Measurements from ENCODE around the gene CYTH1. TPM values are rescaled to one million over a fixed set of nuclear protein-coding genes. Genes with fewer than 3 reads are reported as not detected.
"Not testable (repeated sequence)": the region's sequence is repeated elsewhere in the genome, so short reads cannot be mapped to it uniquely, and the experiment has no call there.

Gene CYTH1
- total RNA-seq, 2 donors from 2014 or later = 54.6 to 68.9 TPM

DNA sequence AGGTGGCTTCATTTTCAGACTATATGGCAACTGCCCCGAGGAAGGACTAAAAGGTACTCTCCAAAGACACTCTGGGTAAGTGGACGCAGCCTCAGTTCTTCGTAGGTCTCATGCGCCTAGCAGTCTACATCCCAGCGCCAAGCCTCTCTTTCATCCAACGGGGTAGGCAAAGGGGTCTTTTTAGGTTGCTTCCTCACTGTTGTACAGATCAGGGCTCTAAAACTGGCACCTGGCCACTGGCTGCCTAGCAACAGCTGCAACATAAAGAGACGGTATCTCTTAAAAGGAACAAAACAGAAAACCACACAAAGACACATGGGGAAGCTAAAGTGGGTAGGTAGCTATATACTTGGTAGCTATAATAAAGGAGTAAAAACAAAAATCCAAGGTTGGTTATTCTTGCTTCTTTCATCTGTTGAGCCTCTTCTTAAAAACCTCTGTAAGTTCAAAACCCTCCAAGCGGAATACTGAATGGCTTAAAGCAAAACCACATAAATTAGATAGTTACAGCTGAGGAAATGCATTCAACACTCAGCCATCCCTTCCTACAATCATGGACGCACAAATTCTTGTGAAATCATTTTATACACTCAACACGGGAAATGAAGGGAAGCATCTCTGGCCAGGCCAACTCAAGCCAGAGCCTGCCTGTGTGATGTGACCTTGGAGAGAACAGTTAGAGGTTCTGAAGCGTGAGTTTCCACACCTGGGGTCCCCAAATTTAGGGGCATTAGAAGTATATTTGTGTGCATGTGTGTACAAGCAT is 22.7 kb downstream of the CYTH1 start:
- intact Hi-C loops (cut with DNase I) = no loop called here
- TF ChIP-seq, protein P1, sequence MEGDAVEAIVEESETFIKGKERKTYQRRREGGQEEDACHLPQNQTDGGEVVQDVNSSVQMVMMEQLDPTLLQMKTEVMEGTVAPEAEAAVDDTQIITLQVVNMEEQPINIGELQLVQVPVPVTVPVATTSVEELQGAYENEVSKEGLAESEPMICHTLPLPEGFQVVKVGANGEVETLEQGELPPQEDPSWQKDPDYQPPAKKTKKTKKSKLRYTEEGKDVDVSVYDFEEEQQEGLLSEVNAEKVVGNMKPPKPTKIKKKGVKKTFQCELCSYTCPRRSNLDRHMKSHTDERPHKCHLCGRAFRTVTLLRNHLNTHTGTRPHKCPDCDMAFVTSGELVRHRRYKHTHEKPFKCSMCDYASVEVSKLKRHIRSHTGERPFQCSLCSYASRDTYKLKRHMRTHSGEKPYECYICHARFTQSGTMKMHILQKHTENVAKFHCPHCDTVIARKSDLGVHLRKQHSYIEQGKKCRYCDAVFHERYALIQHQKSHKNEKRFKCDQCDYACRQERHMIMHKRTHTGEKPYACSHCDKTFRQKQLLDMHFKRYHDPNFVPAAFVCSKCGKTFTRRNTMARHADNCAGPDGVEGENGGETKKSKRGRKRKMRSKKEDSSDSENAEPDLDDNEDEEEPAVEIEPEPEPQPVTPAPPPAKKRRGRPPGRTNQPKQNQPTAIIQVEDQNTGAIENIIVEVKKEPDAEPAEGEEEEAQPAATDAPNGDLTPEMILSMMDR (IDR thresholded peaks at IDR 0.05) = no peak
- Histone ChIP-seq H3K4me3 (no peak overlapping the region), H3K9me3 (no peaks in the 10 kb centered on the region), H3K27me3 (no peaks in the 10 kb centered on the region), H3K9ac (ENCODE audit: low read depth in 2 of 2, low read length in 2 of 2) (no peak overlapping the region), H3K27ac (peak overlapping the region; percentile 30), H3K4me1 (no peaks in the 10 kb centered on the region), H3K36me3 (no peaks in the 10 kb centered on the region)
- DNase-seq = no peak

DNA sequence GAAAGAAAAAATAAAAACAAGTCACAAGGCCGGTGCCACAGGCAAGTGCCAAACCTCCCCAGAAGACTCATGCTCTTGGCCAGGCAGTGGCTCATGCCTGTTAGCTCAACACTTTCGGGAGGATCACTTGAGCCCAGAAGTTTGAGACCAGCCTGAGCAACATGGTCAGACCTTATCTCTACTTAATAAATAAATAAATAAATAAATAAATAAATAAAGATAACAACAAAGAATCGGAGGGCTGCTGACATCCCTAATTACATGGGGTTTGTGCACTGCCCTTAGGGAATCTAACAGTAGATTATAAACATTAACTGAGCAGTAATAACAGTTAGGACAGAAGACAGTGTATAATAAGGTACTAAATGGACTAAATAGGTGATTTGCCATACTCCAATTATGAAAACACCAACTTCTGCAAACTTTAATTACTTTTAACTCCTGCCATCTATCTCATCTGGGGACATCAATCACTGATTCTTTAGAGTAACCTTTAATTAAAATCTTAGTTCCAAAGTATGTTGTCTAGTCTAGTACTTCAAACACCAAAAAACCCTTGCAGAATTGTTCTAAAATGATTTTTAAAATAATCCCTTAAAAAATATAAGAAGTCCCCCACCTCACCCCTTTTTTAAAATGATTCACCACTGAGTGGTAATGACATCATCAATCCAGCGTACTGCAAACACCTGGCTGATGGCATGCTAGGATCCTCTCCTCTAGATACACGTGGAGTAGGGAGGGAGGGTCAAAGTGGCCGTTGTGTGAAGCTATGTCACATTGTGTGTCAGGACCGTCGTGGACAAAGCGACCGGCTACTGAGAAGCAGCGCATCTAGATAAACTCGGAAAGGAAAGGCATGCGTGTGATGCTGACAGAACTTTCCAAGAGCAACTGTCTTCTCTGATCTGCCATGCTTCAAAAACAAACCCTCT is 28.5 kb downstream of the CYTH1 start:
- H3K27ac ChIP-seq = no peak overlapping the region
- no peaks in the 10 kb centered on the region for H3K9me3 ChIP-seq
- no peaks in the 10 kb centered on the region for H3K27me3 ChIP-seq
- no peaks in the 10 kb centered on the region for H3K36me3 ChIP-seq
- intact Hi-C loops (cut with DNase I) = no loop called here
- H3K9ac ChIP-seq (ENCODE audit: low read depth in 2 of 2, low read length in 2 of 2) = no peak overlapping the region
- no peak overlapping the region for H3K4me3 ChIP-seq
- TF ChIP-seq, protein P1 (IDR thresholded peaks at IDR 0.05) = no peak
- no peaks in the 10 kb centered on the region for H3K4me1 ChIP-seq
- DNase-seq = no peak

DNA sequence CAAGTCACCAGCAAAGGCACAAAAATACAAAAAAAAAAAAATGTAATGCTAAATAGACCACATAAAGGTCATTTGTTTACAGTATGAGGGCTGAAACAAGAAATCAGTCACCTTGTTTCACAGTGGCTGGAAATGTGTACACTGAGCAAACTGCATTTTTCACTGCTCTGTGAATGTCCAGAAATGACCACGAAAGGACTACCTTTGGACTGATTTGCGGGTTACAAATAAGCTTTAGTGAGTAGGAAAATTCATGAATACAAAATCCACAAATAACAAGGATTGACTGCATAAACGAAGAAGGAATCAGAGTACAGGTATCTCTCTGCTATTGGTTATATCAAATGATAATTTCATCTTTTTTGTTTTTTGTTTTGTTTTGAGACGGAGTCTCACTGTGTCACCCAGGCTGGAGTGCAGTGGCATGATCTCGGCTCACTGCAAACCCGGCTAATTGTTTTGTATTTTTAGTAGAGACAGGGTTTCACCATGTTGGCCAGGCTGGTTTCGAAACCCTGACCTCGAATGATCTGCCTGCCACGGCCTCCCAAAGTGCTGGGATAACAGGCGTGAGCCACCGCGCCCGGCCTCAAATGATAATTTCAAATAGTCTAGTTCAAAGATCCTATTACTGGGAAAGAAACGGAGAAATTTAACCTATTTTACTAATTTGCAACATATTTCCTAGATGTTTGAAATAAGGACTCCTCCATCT is 30.5 kb downstream of the CYTH1 start:
- intact Hi-C loops (cut with DNase I) = no loop called here
- DNase-seq = no peak
- Histone ChIP-seq H3K27ac (no peak overlapping the region), H3K9me3 (no peaks in the 10 kb centered on the region), H3K9ac (ENCODE audit: low read depth in 2 of 2, low read length in 2 of 2) (peak overlapping the region in 1 of 2 donors; percentile 1), H3K4me3 (no peak overlapping the region), H3K36me3 (no peaks in the 10 kb centered on the region), H3K4me1 (no peaks in the 10 kb centered on the region), H3K27me3 (no peaks in the 10 kb centered on the region)
- TF ChIP-seq, protein P1 (IDR thresholded peaks at IDR 0.05) = no peak

DNA sequence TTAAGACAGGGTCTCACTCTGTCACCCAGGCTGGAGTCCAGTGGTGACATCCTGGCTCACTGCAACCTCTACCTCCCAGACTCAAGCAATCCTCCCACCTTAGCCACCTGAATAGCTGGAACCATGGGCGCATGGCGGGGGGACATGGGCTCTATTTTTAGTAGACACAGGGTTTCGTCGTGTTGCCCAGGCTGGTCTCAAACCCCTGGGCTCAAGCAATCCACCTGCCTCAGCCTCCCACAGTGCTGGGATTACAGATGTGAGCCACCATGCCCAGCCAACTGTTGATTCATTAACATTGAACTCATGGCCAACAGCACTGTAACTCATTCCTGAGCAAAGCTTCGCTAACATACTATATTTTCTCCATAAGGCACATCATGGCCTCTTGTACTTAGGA is 31.1 kb downstream of the CYTH1 start:
- H3K4me1 ChIP-seq; H3K9ac ChIP-seq (ENCODE audit: low read depth in 2 of 2, low read length in 2 of 2): not testable (repeated sequence)

DNA sequence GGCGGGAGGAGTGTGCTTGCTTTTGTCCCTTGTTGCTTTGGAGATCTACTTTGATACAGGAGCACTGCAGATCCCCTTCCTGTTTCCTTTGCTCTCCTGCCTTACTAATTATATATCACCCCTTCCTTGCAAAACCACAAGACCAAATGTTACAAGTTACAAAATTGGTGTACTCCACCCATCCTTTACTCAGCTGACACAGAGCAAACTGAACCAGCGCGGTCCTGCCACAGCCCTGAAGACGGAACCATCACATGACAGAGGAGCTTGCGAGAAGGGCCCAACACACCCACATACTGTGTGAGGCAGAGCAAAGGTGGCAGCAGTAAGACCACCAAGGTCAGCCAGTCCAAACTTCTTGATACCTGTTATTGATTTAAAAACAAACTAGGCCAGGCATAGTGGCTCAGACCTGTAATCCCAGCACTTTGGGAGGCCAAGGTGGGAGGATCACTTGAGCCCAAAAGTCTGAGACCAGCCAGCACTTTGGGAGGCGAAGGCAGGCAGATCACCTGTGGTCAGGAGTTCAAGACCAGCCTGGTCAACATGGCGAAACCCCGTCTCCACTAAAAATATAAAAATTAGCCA is 33.2 kb downstream of the CYTH1 start:
- no peak overlapping the region for H3K4me3 ChIP-seq
- intact Hi-C loops (cut with DNase I) = no loop called here
- peaks cover 4% of the 10 kb centered on the region for H3K4me1 ChIP-seq
- peak overlapping the region; percentile 80 for H3K27ac ChIP-seq
- no peaks in the 10 kb centered on the region for H3K36me3 ChIP-seq
- no peaks in the 10 kb centered on the region for H3K27me3 ChIP-seq
- DNase-seq = peak; percentile 71
- H3K9ac ChIP-seq (ENCODE audit: low read depth in 2 of 2, low read length in 2 of 2) = no peak overlapping the region
- TF ChIP-seq, protein P1 (IDR thresholded peaks at IDR 0.05) = no peak
- H3K9me3 ChIP-seq = no peaks in the 10 kb centered on the region

More for the DNA sequence above, 31.1 kb downstream of the CYTH1 start:
- H3K27me3 ChIP-seq; H3K9me3 ChIP-seq; intact Hi-C loops (cut with DNase I); H3K36me3 ChIP-seq; H3K27ac ChIP-seq; DNase-seq; H3K4me3 ChIP-seq: not testable (repeated sequence)

All from colonic mucosa (tissue), 4 donors.